HG02610 (cell line): ENCODE results near the gene RTN4RL2.

Experiments
- ATAC-seq: cut with Tn5 transposase; IDR thresholded peaks from one replicate; pipeline ENCODE4 v1.9.1; 2021; ENCODE audit warnings: mild to moderate bottlenecking, moderate library complexity; ENCODE audit not compliant: unreplicated experiment

RTN4RL2 gene

GRCh38 chr11:57461841-57462489 lies 1.6 kb downstream of the RTN4RL2 start:
- no peak for ATAC-seq

DNA sequence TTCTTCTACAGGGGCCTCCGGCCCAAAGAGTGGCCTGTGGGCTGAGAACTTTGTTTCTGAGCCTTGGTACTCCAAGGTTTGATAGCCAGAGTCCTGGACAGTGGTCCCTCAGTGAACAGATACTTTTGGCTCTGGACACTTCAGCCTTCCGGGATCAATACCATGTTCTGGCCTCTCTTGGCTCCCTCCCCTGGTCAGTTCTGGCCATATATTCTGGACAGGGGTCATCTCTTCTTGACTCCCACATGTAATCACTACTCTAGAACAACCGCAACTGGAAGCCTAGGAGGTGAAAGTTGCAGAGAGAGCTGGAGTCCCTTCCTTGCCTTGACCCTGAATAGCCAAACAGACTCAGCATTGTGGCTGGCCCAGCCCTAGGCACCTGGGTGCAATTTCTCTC lies 2.3 kb downstream of the RTN4RL2 start:
- no peak for ATAC-seq

GRCh38 chr11:57463671-57464538 lies 3.6 kb downstream of the RTN4RL2 start:
- ATAC-seq, result no peak

- no peak for ATAC-seq
Measured at GRCh38 chr11:57464539-57465181, 4.3 kb downstream of the RTN4RL2 start.

GRCh38 chr11:57466680-57467079 lies 6.4 kb downstream of the RTN4RL2 start:
- no peak for ATAC-seq

- ATAC-seq, result no peak
Measured at GRCh38 chr11:57467508-57468157, 7.3 kb downstream of the RTN4RL2 start.

DNA sequence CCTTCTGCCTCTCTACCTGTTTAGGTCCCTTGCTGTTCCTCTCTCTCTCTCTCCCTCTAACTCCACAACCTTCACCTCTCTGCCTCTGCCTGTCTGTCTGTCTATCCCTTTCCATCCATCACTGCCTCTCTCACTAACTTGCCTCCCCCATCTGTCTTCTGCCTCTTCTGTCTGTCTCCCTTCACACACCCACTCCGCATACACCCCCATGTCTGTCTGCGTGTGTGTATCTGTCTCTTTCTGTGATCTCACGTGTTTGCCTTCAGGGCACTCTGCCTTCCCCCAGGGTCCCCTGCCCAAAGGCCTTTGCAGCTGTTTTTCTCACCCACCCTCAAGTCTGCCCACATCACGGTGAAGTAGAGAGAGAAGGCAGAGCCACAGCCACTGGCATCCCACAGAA lies 7.9 kb downstream of the RTN4RL2 start:
- ATAC-seq, result no peak

DNA sequence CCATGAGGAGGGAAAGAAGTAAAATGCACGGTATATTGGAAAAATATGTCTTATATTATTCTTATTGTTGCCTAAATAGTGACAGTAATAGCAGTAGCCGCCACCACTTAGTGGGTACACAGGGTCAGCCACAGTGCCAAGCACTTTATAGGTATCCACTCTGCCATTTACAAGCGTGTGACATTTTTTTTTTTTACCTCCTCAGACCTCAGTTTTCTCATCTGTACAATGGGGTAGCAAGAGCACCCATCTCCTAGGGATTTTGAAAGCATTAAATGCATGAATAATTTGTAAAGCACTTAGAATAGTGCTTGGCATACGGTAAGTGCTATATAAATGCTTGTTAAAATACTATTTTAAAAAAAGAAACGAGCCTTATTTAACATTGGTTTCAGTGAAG lies 8.9 kb downstream of the RTN4RL2 start:
- no peak for ATAC-seq

- no peak for ATAC-seq
Measured at GRCh38 chr11:57471496-57471895, 11.2 kb downstream of the RTN4RL2 start.

GRCh38 chr11:57473285-57473841 lies 13.0 kb downstream of the RTN4RL2 start:
- ATAC-seq, result no peak

- no peak for ATAC-seq
Measured at GRCh38 chr11:57474017-57474802, 13.9 kb downstream of the RTN4RL2 start.

- ATAC-seq, result no peak
Measured at GRCh38 chr11:57474803-57475115, 14.4 kb downstream of the RTN4RL2 start.

GRCh38 chr11:57475191-57475590 lies 14.9 kb downstream of the RTN4RL2 start:
- no peak for ATAC-seq

DNA sequence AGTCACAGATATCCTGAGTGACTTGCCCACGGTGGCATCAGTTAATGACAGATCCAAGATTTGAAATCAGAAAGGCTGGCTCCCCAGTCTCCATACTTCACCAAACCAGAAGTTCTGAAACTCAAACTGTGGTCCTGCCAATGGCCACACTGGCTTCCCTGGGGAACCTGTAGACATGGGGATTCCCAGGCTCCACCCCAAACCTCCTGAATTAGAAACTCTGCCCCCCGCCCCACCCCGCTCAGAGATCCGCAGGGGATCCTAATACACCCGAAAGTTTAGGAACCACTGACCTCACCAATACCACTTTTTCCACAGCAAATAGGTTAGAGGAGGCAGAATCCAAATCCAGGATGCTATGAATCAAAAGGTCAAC lies 15.3 kb downstream of the RTN4RL2 start:
- peak; percentile 35 for ATAC-seq

- ATAC-seq, result peak; percentile 20
Measured at GRCh38 chr11:57476047-57476756, 15.9 kb downstream of the RTN4RL2 start.

DNA sequence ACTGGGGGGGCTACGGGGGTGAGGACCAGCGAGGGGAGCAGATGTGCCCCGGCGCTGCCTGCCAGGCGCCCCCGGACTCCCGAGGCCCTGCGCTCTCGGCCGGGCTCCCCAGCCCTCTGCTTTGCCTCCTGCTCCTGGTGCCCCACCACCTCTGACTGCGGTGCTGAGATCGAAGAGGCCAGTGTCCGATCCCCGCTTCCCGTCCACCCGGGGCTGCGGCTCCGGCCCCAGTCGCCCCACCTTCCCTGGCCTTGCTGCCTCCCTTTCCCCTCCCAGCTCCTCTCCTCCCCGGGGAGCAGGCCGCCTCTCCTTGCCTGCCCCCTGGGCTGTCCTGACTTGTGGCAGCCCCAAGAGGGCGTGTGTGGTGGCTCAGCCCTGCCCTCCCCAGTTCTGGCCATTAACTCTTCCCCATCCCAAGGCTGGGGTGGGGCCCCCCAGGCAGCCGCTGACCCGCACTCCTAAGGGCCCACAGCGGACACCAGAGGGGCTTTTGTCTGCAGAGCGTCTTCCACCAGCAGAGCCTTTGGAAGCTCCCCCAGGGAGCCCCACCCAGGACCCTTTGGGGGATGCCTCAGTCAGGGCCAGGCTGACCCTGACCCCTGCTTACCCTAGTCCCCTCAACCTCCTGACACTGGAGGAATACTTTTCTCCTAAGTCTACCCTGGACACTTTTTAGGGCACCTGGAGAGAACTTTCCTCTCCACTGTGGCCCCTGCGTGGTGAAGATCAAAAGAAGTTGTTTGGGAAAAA lies 16.6 kb downstream of the RTN4RL2 start:
- ATAC-seq, result peak; percentile 39

GRCh38 chr11:57477507-57478189 lies 17.3 kb downstream of the RTN4RL2 start:
- ATAC-seq, result no peak

- no peak for ATAC-seq
Measured at GRCh38 chr11:57479021-57479663, 18.8 kb downstream of the RTN4RL2 start.
